ENCODE measurements around the gene RAB37. TPM values are rescaled to one million over a fixed set of nuclear protein-coding genes. Genes with fewer than 3 reads are reported as not detected.

RAB37 gene
- total and polyA plus RNA-seq, 2 donors (not counting 1 experiment from before 2014, with no cell fraction given) = 67.6 to 76.8 TPM

DNA sequence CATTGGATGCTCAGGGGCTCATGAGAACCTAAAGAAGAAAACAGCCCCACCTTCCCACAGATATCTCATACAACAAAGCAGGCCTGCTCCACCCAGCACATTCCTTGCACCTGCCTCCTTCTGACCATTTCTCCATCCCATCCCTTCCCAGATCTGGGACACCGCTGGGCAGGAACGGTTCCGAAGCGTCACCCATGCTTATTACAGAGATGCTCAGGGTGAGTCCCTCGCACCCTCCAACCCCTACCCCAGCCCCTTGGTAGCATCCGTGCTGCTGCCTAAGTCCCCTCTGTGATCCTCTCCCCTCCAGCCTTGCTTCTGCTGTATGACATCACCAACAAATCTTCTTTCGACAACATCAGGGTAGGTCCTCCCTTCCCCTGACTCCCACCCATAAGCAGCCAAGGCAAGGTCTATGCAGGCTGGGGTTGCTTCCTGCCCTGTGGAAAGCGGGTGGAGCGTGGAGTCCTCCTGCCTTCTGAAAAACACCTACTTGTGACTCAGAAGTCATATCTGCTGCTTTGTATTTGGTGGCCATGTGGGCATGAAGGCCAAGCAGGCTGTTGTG lies 6.0 kb downstream of the RAB37 start:
- Histone ChIP-seq H3K9me3 (ENCODE audit: control extremely low read depth in 1 of 3, control insufficient read depth in 2 of 3, insufficient read depth in 1 of 3, low read length in 2 of 3) (no peaks in the 10 kb centered on the region), H3K4me3 (ENCODE audit: control extremely low read depth in 1 of 5, extremely low read depth in 1 of 5, insufficient read depth in 1 of 5, low read depth in 2 of 5, low read length in 4 of 5) (no peak overlapping the region), H3K27ac (ENCODE audit: low read length in 2 of 2) (peak overlapping the region; percentile 44 to 62), H3K4me1 (ENCODE audit: control insufficient read depth in 2 of 2, insufficient read depth in 2 of 2, low read length in 2 of 2) (peaks cover 74 to 84% of the 10 kb centered on the region in 2 donors), H3K27me3 (replicated peaks in 1 of 4; ENCODE audit: control extremely low read depth in 1 of 4, control insufficient read depth in 3 of 4, insufficient read depth in 4 of 4, low read length in 3 of 4) (no peaks in the 10 kb centered on the region), H3K36me3 (replicated peaks in 1 of 2; ENCODE audit: control extremely low read depth in 1 of 2, control insufficient read depth in 1 of 2, extremely low read depth in 1 of 2, insufficient read depth in 2 of 2, low read length in 1 of 2) (no peaks in the 10 kb centered on the region), H3K9ac (ENCODE audit: low read length) (no peak overlapping the region), H3K79me2 (ENCODE audit: control insufficient read depth, insufficient read depth, low read length) (peaks cover 46% of the 10 kb centered on the region), H2AFZ (ENCODE audit: insufficient read depth, low read depth, low read length, poor library complexity, severe bottlenecking) (no peak overlapping the region), H3K4me2 (replicated peaks; ENCODE audit: low read depth, low read length, poor library complexity, severe bottlenecking) (peak overlapping the region; percentile 80), H4K20me1 (ENCODE audit: control insufficient read depth, insufficient read depth, low read length, poor library complexity, severe bottlenecking) (no peaks in the 10 kb centered on the region)
- no peaks in the 10 kb centered on the region for H3K27me3 Mint-ChIP-seq
- no peak for TF ChIP-seq EZH2 (IDR thresholded peaks at IDR 0.05; ENCODE audit: borderline replicate concordance, insufficient read depth, low read depth, low read length, poor library complexity, severe bottlenecking)
- no peak for TF ChIP-seq CTCF (IDR thresholded peaks at IDR 0.05)
- intact Hi-C loops (cut with micrococcal nuclease) = no loop called here
- CTCF ChIA-PET = interaction anchor here (0.8 to 3.9 kb wide), 11 partner anchors 11 to 216 kb away, joined by 3 to 42 read pairs (median 7); partner anchors contain the start of genes GRIN2C and NAT9
- no peaks in the 10 kb centered on the region for H3K9me3 Mint-ChIP-seq (ENCODE audit: insufficient read depth)
- DNase-seq (no peak), ATAC-seq (ENCODE audit: low read depth) (no peak)
- peak overlapping the region; percentile 71 for H3K4me3 Mint-ChIP-seq
- WGBS (ENCODE audit: insufficient coverage) = 91% methylated on average over 9 of the region's 9 CpGs
- H3K4me1 Mint-ChIP-seq = peaks cover 67% of the 10 kb centered on the region
- peak overlapping the region; percentile 96 for H3K27ac Mint-ChIP-seq
- POLR2A ChIA-PET = interaction anchor here (1.4 to 1.7 kb wide), 3 partner anchors 33 to 130 kb away, joined by 4 to 12 read pairs (median 6); partner anchors contain the start of genes FDXR and NAT9

DNA sequence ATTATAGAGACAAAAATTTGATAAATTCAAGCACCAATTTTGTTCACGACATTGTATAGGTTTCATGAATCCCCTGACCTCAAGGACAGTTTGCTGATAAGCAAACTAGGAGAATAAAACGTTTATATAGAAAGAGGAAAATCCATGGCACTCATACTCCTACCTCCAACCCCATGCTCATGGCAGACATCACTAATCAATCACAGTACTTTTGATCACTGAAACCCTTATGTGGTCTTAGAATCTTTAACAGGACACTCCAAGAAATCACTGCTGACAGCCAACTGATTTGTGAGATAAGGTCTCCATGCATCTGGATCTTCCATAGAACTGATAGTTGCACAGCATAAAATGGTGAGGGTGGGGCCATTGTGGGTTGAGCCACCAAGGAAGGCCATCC lies 6.7 kb downstream of the RAB37 start:
- WGBS (ENCODE audit: insufficient coverage) = no CpG with 5 or more reads among the region's 2 CpGs
- H3K27ac ChIP-seq (ENCODE audit: low read length in 2 of 2) = peak overlapping the region in 1 of 2 donors; percentile 62
- no peaks in the 10 kb centered on the region for H3K9me3 ChIP-seq (ENCODE audit: control extremely low read depth in 1 of 3, control insufficient read depth in 2 of 3, insufficient read depth in 1 of 3, low read length in 2 of 3)
- H3K4me3 ChIP-seq (ENCODE audit: control extremely low read depth in 1 of 5, extremely low read depth in 1 of 5, insufficient read depth in 1 of 5, low read depth in 2 of 5, low read length in 4 of 5) = no peak overlapping the region
- H3K36me3 ChIP-seq (replicated peaks in 1 of 2; ENCODE audit: control extremely low read depth in 1 of 2, control insufficient read depth in 1 of 2, extremely low read depth in 1 of 2, insufficient read depth in 2 of 2, low read length in 1 of 2) = no peaks in the 10 kb centered on the region
- peak overlapping the region; percentile 80 for H3K4me2 ChIP-seq (replicated peaks; ENCODE audit: low read depth, low read length, poor library complexity, severe bottlenecking)
- TF ChIP-seq CTCF (IDR thresholded peaks at IDR 0.05) = no peak
- no peak for TF ChIP-seq EZH2 (IDR thresholded peaks at IDR 0.05; ENCODE audit: borderline replicate concordance, insufficient read depth, low read depth, low read length, poor library complexity, severe bottlenecking)
- DNase-seq (no peak), ATAC-seq (ENCODE audit: low read depth) (no peak)
- no peaks in the 10 kb centered on the region for H3K9me3 Mint-ChIP-seq (ENCODE audit: insufficient read depth)
- no peaks in the 10 kb centered on the region for H3K27me3 Mint-ChIP-seq
- no peak overlapping the region for H3K9ac ChIP-seq (ENCODE audit: low read length)
- no peak overlapping the region for H2AFZ ChIP-seq (ENCODE audit: insufficient read depth, low read depth, low read length, poor library complexity, severe bottlenecking)
- ChIA-PET POLR2A (no interaction called here), CTCF (interaction anchor here (1.0 to 4.5 kb wide), 8 partner anchors 17 to 178 kb away, joined by 5 to 51 read pairs (median 31); no protein-coding TSS in a partner anchor)
- H3K27me3 ChIP-seq (replicated peaks in 1 of 4; ENCODE audit: control extremely low read depth in 1 of 4, control insufficient read depth in 3 of 4, insufficient read depth in 4 of 4, low read length in 3 of 4) = no peaks in the 10 kb centered on the region
- peak overlapping the region; percentile 71 for H3K4me3 Mint-ChIP-seq
- peak overlapping the region; percentile 96 for H3K27ac Mint-ChIP-seq
- H3K79me2 ChIP-seq (ENCODE audit: control insufficient read depth, insufficient read depth, low read length) = peaks cover 45% of the 10 kb centered on the region
- intact Hi-C loops (cut with micrococcal nuclease) = loop anchor here (1.0 kb wide), 3 partner anchors 16 to 122 kb away; no protein-coding TSS in a partner anchor
- H3K4me1 ChIP-seq (ENCODE audit: control insufficient read depth in 2 of 2, insufficient read depth in 2 of 2, low read length in 2 of 2) = peaks cover 67 to 77% of the 10 kb centered on the region in 2 donors
- peaks cover 60% of the 10 kb centered on the region for H3K4me1 Mint-ChIP-seq
- peaks cover 3% of the 10 kb centered on the region for H4K20me1 ChIP-seq (ENCODE audit: control insufficient read depth, insufficient read depth, low read length, poor library complexity, severe bottlenecking)
